Activated naive CD4-positive, alpha-beta T cell treated with anti-CD3 and anti-CD28 coated beads for 36 hours (primary cell): Measurements from ENCODE around the gene PRPF18. TPM values are rescaled to one million over a fixed set of nuclear protein-coding genes. Genes with fewer than 3 reads are reported as not detected.

Experiments used
- CTCF ChIA-PET: fragments of 350-600 bp; sonication (Branson Sonifier 250); formaldehyde crosslinking; loops from one replicate; lab custom pipeline; 2021; ENCODE audit warnings: antibody characterized with exemption; lab: Charles Lee
- DNase-seq: peaks from one replicate; pipeline ENCODE4 v3.0.0-alpha.2; 2020
- H3K27ac Mint-ChIP-seq: one replicate; pipeline ENCODE4 v1.8.0; 2021; ENCODE audit warnings: mild to moderate bottlenecking, mixed read lengths
- H3K27me3 Mint-ChIP-seq: one replicate; pipeline ENCODE4 v1.8.0; 2021; ENCODE audit warnings: low read depth, mixed read lengths
- H3K36me3 Mint-ChIP-seq: one replicate; pipeline ENCODE4 v1.8.0; 2021; ENCODE audit warnings: low read depth, mixed read lengths
- H3K4me1 Mint-ChIP-seq: one replicate; pipeline ENCODE4 v1.8.0; 2021; ENCODE audit warnings: low read depth, mixed read lengths
- H3K4me3 Mint-ChIP-seq: one replicate; pipeline ENCODE4 v1.8.0; 2021; ENCODE audit warnings: mild to moderate bottlenecking, moderate library complexity, mixed read lengths
- H3K9me3 Mint-ChIP-seq: one replicate; pipeline ENCODE4 v1.8.0; 2021; ENCODE audit warnings: mixed read lengths
- intact Hi-C: fragments of 100-400 bp; cut with micrococcal nuclease; formaldehyde crosslinking; loops from one replicate; pipeline ENCODE4 v1.15.1; 2023
- total RNA-seq, 2 experiments: library from RNA; stranded (reverse); gene quantifications; one replicate each; pipeline ENCODE4 v1.2.3, GENCODE V29; 2021

Gene PRPF18
- total RNA-seq, 2 experiments from 2014 or later: 20.2 to 20.8 TPM

- H3K27ac Mint-ChIP-seq: no peak overlapping the region
- no peaks in the 10 kb centered on the region for H3K27me3 Mint-ChIP-seq
- H3K9me3 Mint-ChIP-seq: no peaks in the 10 kb centered on the region
- CTCF ChIA-PET: no interaction called here
- H3K36me3 Mint-ChIP-seq: peaks cover 37% of the 10 kb centered on the region
- no peaks in the 10 kb centered on the region for H3K4me1 Mint-ChIP-seq
- no peak overlapping the region for H3K4me3 Mint-ChIP-seq
- no peak for DNase-seq
- intact Hi-C loops: no loop called here
Observed at GRCh38 chr10:13631594-13631993, 44.8 kb downstream of the PRPF18 start.

DNA sequence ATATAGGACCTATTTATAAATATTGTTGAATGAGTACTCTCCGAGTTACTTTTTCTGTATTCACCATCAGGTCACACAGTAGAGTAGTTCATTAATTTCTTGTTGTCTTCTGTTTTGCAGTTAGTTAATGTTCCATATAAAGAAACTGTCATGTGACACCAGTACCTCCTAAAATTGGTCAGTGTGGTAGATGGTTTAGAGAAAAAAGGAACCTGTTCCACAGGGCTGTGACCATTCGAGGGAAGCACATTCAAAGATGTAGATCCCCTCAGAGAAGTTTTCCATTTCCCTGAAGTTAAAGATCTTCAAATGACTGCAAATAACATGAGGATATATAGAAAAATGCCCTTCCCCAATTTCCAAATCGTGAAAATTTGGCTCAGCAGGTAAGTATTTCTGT lies 45.7 kb downstream of the PRPF18 start:
- Mint-ChIP-seq H3K27ac (no peak overlapping the region), H3K27me3 (no peaks in the 10 kb centered on the region), H3K4me1 (no peaks in the 10 kb centered on the region), H3K4me3 (no peak overlapping the region), H3K9me3 (no peaks in the 10 kb centered on the region), H3K36me3 (peaks cover 40% of the 10 kb centered on the region)
- CTCF ChIA-PET: no interaction called here
- no peak for DNase-seq
- intact Hi-C loops: no loop called here

DNA sequence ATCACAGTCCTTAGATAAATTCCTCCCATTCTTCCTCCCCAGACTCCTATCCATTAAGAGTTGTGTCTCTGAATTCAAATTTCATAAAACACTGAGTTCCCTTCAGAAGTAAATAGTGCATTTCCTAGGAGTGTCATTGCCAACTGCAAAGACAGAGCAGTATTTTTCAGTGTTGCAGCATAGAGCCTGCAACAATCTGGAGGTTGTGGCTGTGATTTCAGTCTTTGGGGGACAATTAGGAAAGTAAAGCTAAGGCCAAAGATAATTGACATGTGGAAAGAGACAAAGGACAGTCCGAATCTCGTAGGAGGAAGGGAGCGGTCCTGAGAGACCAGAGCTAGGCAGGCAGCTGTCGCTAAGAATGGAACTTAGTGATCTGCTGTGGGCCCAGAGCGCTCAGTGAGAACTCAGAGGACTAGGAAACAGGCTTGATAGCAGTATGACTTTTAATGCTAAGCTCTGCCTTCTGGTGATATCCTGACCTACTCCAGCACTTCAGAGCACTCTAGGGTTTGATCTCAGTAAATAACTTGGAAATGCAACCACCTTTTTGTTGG lies 46.2 kb downstream of the PRPF18 start:
- no peaks in the 10 kb centered on the region for H3K4me1 Mint-ChIP-seq
- no peak overlapping the region for H3K27ac Mint-ChIP-seq
- peaks cover 45% of the 10 kb centered on the region for H3K36me3 Mint-ChIP-seq
- no peaks in the 10 kb centered on the region for H3K27me3 Mint-ChIP-seq
- CTCF ChIA-PET: no interaction called here
- H3K4me3 Mint-ChIP-seq: no peak overlapping the region
- DNase-seq: no peak
- intact Hi-C loops: no loop called here
- H3K9me3 Mint-ChIP-seq: no peaks in the 10 kb centered on the region

- intact Hi-C loops: no loop called here
- Mint-ChIP-seq H3K36me3 (peaks cover 51% of the 10 kb centered on the region), H3K4me3 (no peak overlapping the region), H3K27ac (no peak overlapping the region), H3K27me3 (no peaks in the 10 kb centered on the region), H3K9me3 (no peaks in the 10 kb centered on the region), H3K4me1 (no peaks in the 10 kb centered on the region)
- CTCF ChIA-PET: no interaction called here
- no peak for DNase-seq
Observed at GRCh38 chr10:13633689-13634088, 46.9 kb downstream of the PRPF18 start.

DNA sequence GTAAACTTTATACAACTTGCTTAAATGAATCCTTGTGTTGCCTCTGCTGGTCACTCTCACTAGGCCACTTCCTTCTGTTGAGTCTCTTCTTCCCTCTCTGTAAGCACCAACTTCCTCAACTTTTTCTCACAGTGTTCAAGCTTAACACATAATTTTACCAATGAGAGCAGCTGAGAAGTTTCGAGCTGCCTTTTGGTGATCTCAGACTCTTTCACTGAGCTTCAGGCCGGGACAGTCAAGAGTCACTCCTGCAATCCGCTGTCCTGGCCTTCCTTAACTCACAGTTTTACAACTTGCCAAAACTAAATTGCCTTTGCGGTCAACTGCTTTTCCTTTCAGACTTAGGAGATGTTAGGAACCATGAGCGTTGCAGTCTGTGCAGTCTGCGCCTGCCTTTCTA lies 47.4 kb downstream of the PRPF18 start:
- H3K27me3 Mint-ChIP-seq: no peaks in the 10 kb centered on the region
- no peak overlapping the region for H3K27ac Mint-ChIP-seq
- no peaks in the 10 kb centered on the region for H3K4me1 Mint-ChIP-seq
- CTCF ChIA-PET: no interaction called here
- intact Hi-C loops: no loop called here
- no peak for DNase-seq
- peaks cover 53% of the 10 kb centered on the region for H3K36me3 Mint-ChIP-seq
- H3K9me3 Mint-ChIP-seq: no peaks in the 10 kb centered on the region
- no peak overlapping the region for H3K4me3 Mint-ChIP-seq

- Mint-ChIP-seq H3K9me3 (peaks cover 14% of the 10 kb centered on the region), H3K36me3 (peaks cover 65% of the 10 kb centered on the region), H3K4me3 (no peak overlapping the region), H3K27ac (no peak overlapping the region), H3K4me1 (no peaks in the 10 kb centered on the region), H3K27me3 (no peaks in the 10 kb centered on the region)
- intact Hi-C loops: no loop called here
- CTCF ChIA-PET: no interaction called here
- DNase-seq: no peak
Observed at GRCh38 chr10:13636776-13637175, 50.0 kb downstream of the PRPF18 start.

DNA sequence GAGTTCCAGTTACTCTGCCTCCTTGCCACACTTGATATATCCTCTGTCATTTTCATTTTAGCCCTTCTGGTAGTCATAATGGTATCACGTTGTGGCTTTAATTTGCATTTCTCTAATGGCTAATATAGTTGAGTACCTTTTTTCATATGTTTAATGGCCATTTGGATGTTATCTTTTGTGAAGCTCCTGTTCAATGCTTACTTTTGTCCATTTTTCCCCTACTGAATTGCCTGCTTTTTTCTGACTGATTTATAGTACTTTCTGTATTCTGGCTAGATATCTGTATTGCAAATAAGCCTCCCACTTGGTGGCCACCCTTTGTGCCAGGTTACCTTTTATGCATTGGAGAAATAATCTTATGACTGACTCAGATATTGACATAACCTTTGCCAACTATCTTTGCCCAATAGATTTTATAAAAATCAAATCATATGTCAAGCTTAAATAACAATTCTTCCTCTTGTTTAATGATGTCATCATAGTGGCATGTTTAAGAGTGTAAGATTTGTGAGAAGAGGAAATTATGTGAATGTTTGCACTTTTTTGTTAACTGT lies 50.6 kb downstream of the PRPF18 start:
- Mint-ChIP-seq H3K27ac (no peak overlapping the region), H3K27me3 (no peaks in the 10 kb centered on the region), H3K4me3 (no peak overlapping the region), H3K9me3 (peaks cover 18% of the 10 kb centered on the region), H3K36me3 (peaks cover 71% of the 10 kb centered on the region), H3K4me1 (no peaks in the 10 kb centered on the region)
- CTCF ChIA-PET: no interaction called here
- intact Hi-C loops: no loop called here
- no peak for DNase-seq

DNA sequence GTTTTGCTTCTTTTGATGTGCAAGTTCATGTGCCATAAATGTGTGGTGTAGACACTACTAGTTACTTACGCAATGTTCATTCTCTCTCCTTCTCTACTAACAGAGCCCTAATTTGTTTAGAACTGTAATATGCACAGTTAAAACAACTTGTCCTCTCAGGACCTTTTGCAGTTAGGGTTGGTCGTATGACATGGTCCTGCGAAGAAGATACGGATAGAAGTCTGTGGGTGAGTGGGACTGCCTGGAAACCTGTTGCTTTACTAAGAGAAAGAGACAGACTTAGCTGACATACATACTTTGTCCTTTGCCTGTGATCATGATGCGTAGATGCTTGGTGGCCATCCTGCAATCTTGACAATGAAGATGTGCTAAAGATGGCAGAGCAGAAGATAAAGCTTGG lies 51.1 kb downstream of the PRPF18 start:
- Mint-ChIP-seq H3K4me1 (no peaks in the 10 kb centered on the region), H3K36me3 (peaks cover 71% of the 10 kb centered on the region), H3K27me3 (no peaks in the 10 kb centered on the region), H3K4me3 (no peak overlapping the region), H3K27ac (no peak overlapping the region), H3K9me3 (peaks cover 23% of the 10 kb centered on the region)
- CTCF ChIA-PET: interaction anchor here (0.8 kb wide), 1 partner anchor 22 kb away, joined by 6 read pairs; no protein-coding TSS in a partner anchor
- intact Hi-C loops: no loop called here
- no peak for DNase-seq

DNA sequence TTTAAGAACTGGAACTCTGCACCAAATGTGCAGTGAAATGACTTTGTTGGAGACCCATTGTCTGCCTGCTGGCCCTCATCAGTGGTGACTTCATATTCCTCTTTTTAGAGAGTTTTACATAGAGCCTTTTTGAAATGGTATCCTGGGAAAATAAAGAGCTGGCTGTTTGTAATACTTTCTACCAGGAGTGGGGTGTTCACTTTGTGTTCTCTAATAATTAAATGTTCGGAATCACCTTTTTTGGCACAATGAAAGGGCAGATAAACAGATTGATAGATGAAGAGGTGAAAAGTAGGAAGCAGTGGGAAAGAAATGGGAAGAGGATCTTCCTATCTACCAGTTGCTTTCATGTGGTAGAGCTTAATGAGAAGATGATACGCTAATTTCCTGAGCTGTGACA lies 55.5 kb downstream of the PRPF18 start:
- DNase-seq: no peak
- no peaks in the 10 kb centered on the region for H3K4me1 Mint-ChIP-seq
- peaks cover 24% of the 10 kb centered on the region for H3K9me3 Mint-ChIP-seq
- no peak overlapping the region for H3K4me3 Mint-ChIP-seq
- intact Hi-C loops: no loop called here
- H3K27me3 Mint-ChIP-seq: no peaks in the 10 kb centered on the region
- peaks cover 62% of the 10 kb centered on the region for H3K36me3 Mint-ChIP-seq
- CTCF ChIA-PET: no interaction called here
- H3K27ac Mint-ChIP-seq: no peak overlapping the region

DNA sequence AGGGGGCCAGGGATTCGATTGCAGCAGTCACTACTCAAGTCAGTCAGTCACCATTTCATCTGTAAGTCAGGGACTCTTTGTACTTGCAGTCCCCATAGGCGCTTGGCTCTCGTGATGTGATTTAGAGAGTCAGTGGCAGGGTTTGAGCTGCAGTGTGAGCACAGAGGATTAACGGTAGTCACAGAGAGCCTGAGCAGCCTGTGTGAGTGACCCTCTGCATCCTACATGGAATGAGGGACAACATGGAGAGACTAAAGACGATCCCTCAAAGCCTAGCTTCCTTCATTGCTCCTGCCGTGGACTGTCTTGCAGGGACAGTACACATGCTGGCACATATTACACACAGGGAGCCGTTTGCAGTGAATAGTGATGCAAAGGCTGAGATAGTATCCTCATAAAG lies 56.3 kb downstream of the PRPF18 start:
- H3K9me3 Mint-ChIP-seq: peaks cover 24% of the 10 kb centered on the region
- intact Hi-C loops: no loop called here

DNA sequence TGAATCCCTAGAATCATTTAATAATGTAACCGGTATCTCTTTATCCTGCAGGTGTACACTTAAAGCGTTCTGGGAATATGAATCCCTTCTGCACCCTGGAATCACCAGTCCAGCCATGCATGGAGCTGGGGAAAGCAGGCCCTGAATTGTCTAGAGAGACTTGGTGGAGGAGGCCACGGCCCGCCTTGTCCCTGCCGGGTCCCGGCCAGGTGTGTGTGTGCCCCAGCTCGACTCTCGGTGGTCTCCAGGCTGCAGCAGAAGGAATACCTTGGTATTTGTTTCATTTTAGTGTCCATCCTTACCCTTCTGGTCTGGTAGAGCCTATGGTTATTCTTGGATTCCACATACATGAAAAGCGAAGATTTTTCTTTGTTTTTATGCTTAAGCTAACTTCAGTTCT lies 58.1 kb downstream of the PRPF18 start:
- CTCF ChIA-PET: interaction anchor here (1.9 kb wide), 1 partner anchor 15 kb away, joined by 8 read pairs; no protein-coding TSS in a partner anchor
- peaks cover 24% of the 10 kb centered on the region for H3K9me3 Mint-ChIP-seq
- no peak overlapping the region for H3K4me3 Mint-ChIP-seq
- H3K36me3 Mint-ChIP-seq: peaks cover 48% of the 10 kb centered on the region
- intact Hi-C loops: no loop called here
- no peak for DNase-seq
- H3K27ac Mint-ChIP-seq: no peak overlapping the region
- peaks cover 8% of the 10 kb centered on the region for H3K4me1 Mint-ChIP-seq
- no peaks in the 10 kb centered on the region for H3K27me3 Mint-ChIP-seq

More for the DNA sequence above, 56.3 kb downstream of the PRPF18 start:
- Mint-ChIP-seq H3K4me1 (peaks cover 1% of the 10 kb centered on the region), H3K27ac (no peak overlapping the region), H3K4me3 (no peak overlapping the region), H3K27me3 (no peaks in the 10 kb centered on the region), H3K36me3 (peaks cover 55% of the 10 kb centered on the region)
- CTCF ChIA-PET: no interaction called here
- no peak for DNase-seq

DNA sequence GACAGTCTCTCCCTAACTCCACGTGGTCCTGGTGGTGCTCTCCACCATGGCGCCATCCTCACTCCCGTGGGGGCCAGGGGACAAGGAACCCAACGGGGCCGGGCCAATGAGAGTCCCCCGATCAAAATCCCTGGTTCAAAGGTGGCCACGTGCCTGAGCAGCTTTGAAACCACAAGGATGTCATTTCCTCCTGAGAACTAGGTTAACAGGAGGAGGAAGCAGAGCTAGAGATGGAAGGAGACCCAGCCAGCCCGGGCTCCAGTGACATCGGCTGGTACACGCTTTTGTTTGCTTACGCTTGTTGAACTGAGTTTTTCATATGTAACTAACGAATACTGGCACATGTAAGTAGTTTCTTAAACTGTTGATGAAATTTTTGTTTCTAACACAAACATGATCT lies 61.7 kb downstream of the PRPF18 start:
- CTCF ChIA-PET: interaction anchor here (1.0 to 1.4 kb wide), 2 partner anchors 11 to 128 kb away, joined by 3 to 5 read pairs; no protein-coding TSS in a partner anchor
- Mint-ChIP-seq H3K9me3 (no peaks in the 10 kb centered on the region), H3K27me3 (no peaks in the 10 kb centered on the region), H3K27ac (no peak overlapping the region), H3K4me3 (no peak overlapping the region), H3K4me1 (peaks cover 19% of the 10 kb centered on the region), H3K36me3 (peaks cover 20% of the 10 kb centered on the region)
- no peak for DNase-seq
- intact Hi-C loops: no loop called here

DNA sequence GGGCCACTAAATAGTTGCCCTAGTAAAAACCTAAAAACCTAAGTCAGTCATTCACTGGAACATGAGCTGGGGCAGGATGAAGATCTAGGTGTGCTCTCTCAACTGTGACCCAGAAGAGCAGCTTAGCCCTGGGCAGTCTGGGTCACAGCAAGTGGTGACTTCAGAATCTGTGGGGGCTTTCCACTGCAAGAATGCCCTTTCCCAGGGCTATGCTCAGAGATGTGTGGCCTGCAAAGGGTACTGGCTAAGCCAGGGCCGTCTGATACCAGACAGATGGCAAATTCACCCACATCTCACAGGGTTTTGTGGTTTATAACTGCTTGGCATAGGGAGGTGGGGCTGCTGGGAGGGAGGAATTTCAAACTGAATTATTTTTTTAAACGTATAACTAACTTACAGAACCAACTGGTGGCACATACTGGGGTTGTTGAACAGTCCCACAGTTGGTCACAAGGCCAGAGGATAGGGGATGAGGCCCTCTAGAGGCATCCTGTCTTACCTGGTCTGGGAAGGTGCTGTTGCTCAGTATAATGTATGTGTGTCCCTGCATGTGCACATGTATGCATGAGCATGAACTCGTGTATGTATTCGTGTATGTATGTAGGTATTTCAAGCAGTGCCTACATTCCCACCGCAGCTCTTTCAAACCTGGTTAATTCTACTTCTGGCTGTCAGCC lies 63.2 kb downstream of the PRPF18 start:
- no peak for DNase-seq
- peaks cover 16% of the 10 kb centered on the region for H3K36me3 Mint-ChIP-seq
- no peaks in the 10 kb centered on the region for H3K27me3 Mint-ChIP-seq
- intact Hi-C loops: no loop called here
- H3K9me3 Mint-ChIP-seq: no peaks in the 10 kb centered on the region
- H3K4me3 Mint-ChIP-seq: no peak overlapping the region
- H3K27ac Mint-ChIP-seq: no peak overlapping the region
- peaks cover 19% of the 10 kb centered on the region for H3K4me1 Mint-ChIP-seq
- CTCF ChIA-PET: no interaction called here
